A673 (cell line): Measurements from ENCODE around the gene SH3TC2. TPM values are rescaled to one million over a fixed set of nuclear protein-coding genes. Genes with fewer than 3 reads are reported as not detected.

Source experiments
- BruUV-seq: library from RNA; stranded (reverse); fragments of 400-500 nt; replicated peaks from 2 replicates; lab custom pipeline; 2021; lab: Mats Ljungman, UMichigan
- CTCF ChIA-PET: fragments of 300-600 bp; sonication (Branson Sonifier 250); formaldehyde crosslinking; loops from one replicate; lab custom pipeline; 2022; ENCODE audit warnings: antibody characterized with exemption; lab: Charles Lee
- POLR2A ChIA-PET: fragments of 300-600 bp; sonication (Branson Sonifier 250); formaldehyde crosslinking; loops from one replicate; lab custom pipeline; 2022; ENCODE audit warnings: antibody characterized with exemption; ENCODE audit not compliant: low non-redundant PET; lab: Charles Lee
- DNase-seq: peaks from one replicate; pipeline ENCODE4 v3.0.0-alpha.2; 2015; ENCODE audit warnings: low spot score
- H3K27ac ChIP-seq: fragments of 200-600 bp; sonication (generic); 2 replicates; pipeline ENCODE4 v1.5.1; 2016; ENCODE audit warnings: mixed run types, low read depth, mild to moderate bottlenecking, mixed read lengths, antibody characterized with exemption, low read length; ENCODE audit not compliant: poor library complexity, severe bottlenecking
- H3K27me3 ChIP-seq: fragments of 200-600 bp; sonication (generic); replicated peaks from 2 replicates; pipeline ENCODE4 v1.6.1; 2017; ENCODE audit warnings: mixed run types, low read depth, mild to moderate bottlenecking, mixed read lengths, antibody characterized with exemption, low read length; ENCODE audit not compliant: insufficient read depth, poor library complexity
- H3K36me3 ChIP-seq: fragments of 200-600 bp; sonication (generic); 2 replicates; pipeline ENCODE4 v1.6.1; 2016; ENCODE audit warnings: mixed run types, mild to moderate bottlenecking, mixed read lengths, antibody characterized with exemption, low read length; ENCODE audit not compliant: insufficient read depth, poor library complexity, severe bottlenecking
- H3K4me1 ChIP-seq: fragments of 200-600 bp; sonication (generic); 2 replicates; pipeline ENCODE4 v1.6.1; 2017; ENCODE audit warnings: mixed run types, mild to moderate bottlenecking, mixed read lengths, antibody characterized with exemption, low read length; ENCODE audit not compliant: insufficient read depth, poor library complexity, severe bottlenecking
- H3K4me3 ChIP-seq: fragments of 200-600 bp; sonication (generic); 2 replicates; pipeline ENCODE4 v1.5.1; 2016; ENCODE audit warnings: low read depth, mixed run types, mild to moderate bottlenecking, mixed read lengths, low read length; ENCODE audit not compliant: poor library complexity, severe bottlenecking
- H3K9me3 ChIP-seq: fragments of 200-600 bp; sonication (generic); 2 replicates; pipeline ENCODE4 v1.6.1; 2016; ENCODE audit warnings: mixed run types, low read depth, mild to moderate bottlenecking, mixed read lengths, antibody characterized with exemption, low read length; ENCODE audit not compliant: poor library complexity, severe bottlenecking
- EZH2 ChIP-seq: fragments of 200-600 bp; sonication (generic); IDR thresholded peaks from 2 replicates; pipeline ENCODE4 v1.6.1; 2017; ENCODE audit warnings: borderline replicate concordance, low read depth, mild to moderate bottlenecking, mixed read lengths, antibody characterized with exemption, low read length; ENCODE audit not compliant: poor library complexity, severe bottlenecking
- intact Hi-C: fragments of 100-400 bp; cut with micrococcal nuclease; formaldehyde crosslinking; loops from one replicate; pipeline ENCODE4 v1.10.0; 2022; ENCODE audit not compliant: unreplicated experiment
- total RNA-seq: library from RNA; stranded (reverse); gene quantifications from 2 replicates; pipeline ENCODE4 v1.2.3, GENCODE V29; 2021
- TF ChIP-seq, protein P1 (sequence below): fragments of 300-800, 200-600 bp; sonication (generic); conservative IDR thresholded peaks from 2 replicates; pipeline ENCODE4 v1.5.1; 2017; ENCODE audit warnings: low read depth, mild to moderate bottlenecking, antibody characterized with exemption, low read length, moderate library complexity, mixed read lengths

The SH3TC2 gene
- total RNA-seq, 1 experiment from 2014 or later = 2.5 TPM

- no peak overlapping the region for H3K4me3 ChIP-seq
- BruUV-seq = no TSS peak
- H3K9me3 ChIP-seq = no peaks in the 10 kb centered on the region
- CTCF ChIA-PET = no interaction called here
- POLR2A ChIA-PET = no interaction called here
- H3K36me3 ChIP-seq = no peaks in the 10 kb centered on the region
- intact Hi-C loops = no loop called here
- DNase-seq = no peak
- H3K27ac ChIP-seq = no peak overlapping the region
- no peak for TF ChIP-seq EZH2
- TF ChIP-seq, protein P1, sequence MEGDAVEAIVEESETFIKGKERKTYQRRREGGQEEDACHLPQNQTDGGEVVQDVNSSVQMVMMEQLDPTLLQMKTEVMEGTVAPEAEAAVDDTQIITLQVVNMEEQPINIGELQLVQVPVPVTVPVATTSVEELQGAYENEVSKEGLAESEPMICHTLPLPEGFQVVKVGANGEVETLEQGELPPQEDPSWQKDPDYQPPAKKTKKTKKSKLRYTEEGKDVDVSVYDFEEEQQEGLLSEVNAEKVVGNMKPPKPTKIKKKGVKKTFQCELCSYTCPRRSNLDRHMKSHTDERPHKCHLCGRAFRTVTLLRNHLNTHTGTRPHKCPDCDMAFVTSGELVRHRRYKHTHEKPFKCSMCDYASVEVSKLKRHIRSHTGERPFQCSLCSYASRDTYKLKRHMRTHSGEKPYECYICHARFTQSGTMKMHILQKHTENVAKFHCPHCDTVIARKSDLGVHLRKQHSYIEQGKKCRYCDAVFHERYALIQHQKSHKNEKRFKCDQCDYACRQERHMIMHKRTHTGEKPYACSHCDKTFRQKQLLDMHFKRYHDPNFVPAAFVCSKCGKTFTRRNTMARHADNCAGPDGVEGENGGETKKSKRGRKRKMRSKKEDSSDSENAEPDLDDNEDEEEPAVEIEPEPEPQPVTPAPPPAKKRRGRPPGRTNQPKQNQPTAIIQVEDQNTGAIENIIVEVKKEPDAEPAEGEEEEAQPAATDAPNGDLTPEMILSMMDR = no peak
- H3K27me3 ChIP-seq = no peaks in the 10 kb centered on the region
- H3K4me1 ChIP-seq = peaks cover 8% of the 10 kb centered on the region
Observed at GRCh38 chr5:149001162-149001561, 61.7 kb downstream of the SH3TC2 start.

GRCh38 chr5:148999741-149000140, 63.1 kb downstream of the SH3TC2 start:
- DNase-seq = no peak
- no TSS peak for BruUV-seq
- Histone ChIP-seq H3K4me3 (no peak overlapping the region), H3K27ac (no peak overlapping the region), H3K9me3 (no peaks in the 10 kb centered on the region), H3K36me3 (no peaks in the 10 kb centered on the region), H3K27me3 (no peaks in the 10 kb centered on the region), H3K4me1 (peaks cover 6% of the 10 kb centered on the region)
- ChIA-PET POLR2A (no interaction called here), CTCF (no interaction called here)
- intact Hi-C loops = loop anchor here (2.0 to 10.0 kb wide), 2 partner anchors 175 to 261 kb away; partner anchors contain the start of gene ADRB2
- no peak for TF ChIP-seq EZH2
- TF ChIP-seq, protein P1 = no peak

GRCh38 chr5:148998174-148998797, 64.6 kb downstream of the SH3TC2 start:
- POLR2A ChIA-PET = no interaction called here
- H3K27me3 ChIP-seq = no peaks in the 10 kb centered on the region
- H3K36me3 ChIP-seq = no peaks in the 10 kb centered on the region
- TF ChIP-seq, protein P1 = peak; percentile 70
- TF ChIP-seq EZH2 = no peak
- CTCF ChIA-PET = no interaction called here
- BruUV-seq = no TSS peak
- peak; percentile 64 for DNase-seq
- H3K4me3 ChIP-seq = no peak overlapping the region
- peaks cover 6% of the 10 kb centered on the region for H3K4me1 ChIP-seq
- H3K27ac ChIP-seq = no peak overlapping the region
- intact Hi-C loops = loop anchor here (2.0 to 10.0 kb wide), 2 partner anchors 173 to 259 kb away; partner anchors contain the start of gene ADRB2
- H3K9me3 ChIP-seq = no peaks in the 10 kb centered on the region
